PFSK-1 (cell line): ENCODE measurements around the gene TNFAIP8L3.

ENCODE experiments used
- FOXP2 ChIP-seq: optimal IDR thresholded peaks from 2 replicates; pipeline ENCODE3; 2011; ENCODE audit warnings: borderline replicate concordance, control low read depth, inconsistent platforms; ENCODE audit not compliant: insufficient read depth; ENCODE audit errors: extremely low read length, extremely low read depth
- POLR2AphosphoS5 ChIP-seq: IDR thresholded peaks from 2 replicates; pipeline ENCODE4 v1.6.1; 2012; ENCODE audit warnings: low read depth, mild to moderate bottlenecking, control low read depth, low read length, moderate library complexity
- TAF1 ChIP-seq: IDR thresholded peaks from 2 replicates; pipeline ENCODE4 v1.6.1; 2012; ENCODE audit warnings: low read length, control low read depth, borderline replicate concordance; ENCODE audit not compliant: insufficient read depth
- TF ChIP-seq, protein P1 (sequence below), 2 experiments: IDR thresholded peaks; 2 replicates each; pipeline versions ENCODE4 v1.6.1 to v1.8.0; 2011 to 2012; ENCODE audit warnings: low read depth in 2 of 2, low read length in 2 of 2, control low read depth in 1 of 2, inconsistent platforms in 1 of 2, mild to moderate bottlenecking in 1 of 2, moderate library complexity in 1 of 2; ENCODE audit not compliant: insufficient read depth in 1 of 2

- TF ChIP-seq POLR2AphosphoS5 (no peak), FOXP2 (no peak), TAF1 (no peak)
- TF ChIP-seq, protein P1, sequence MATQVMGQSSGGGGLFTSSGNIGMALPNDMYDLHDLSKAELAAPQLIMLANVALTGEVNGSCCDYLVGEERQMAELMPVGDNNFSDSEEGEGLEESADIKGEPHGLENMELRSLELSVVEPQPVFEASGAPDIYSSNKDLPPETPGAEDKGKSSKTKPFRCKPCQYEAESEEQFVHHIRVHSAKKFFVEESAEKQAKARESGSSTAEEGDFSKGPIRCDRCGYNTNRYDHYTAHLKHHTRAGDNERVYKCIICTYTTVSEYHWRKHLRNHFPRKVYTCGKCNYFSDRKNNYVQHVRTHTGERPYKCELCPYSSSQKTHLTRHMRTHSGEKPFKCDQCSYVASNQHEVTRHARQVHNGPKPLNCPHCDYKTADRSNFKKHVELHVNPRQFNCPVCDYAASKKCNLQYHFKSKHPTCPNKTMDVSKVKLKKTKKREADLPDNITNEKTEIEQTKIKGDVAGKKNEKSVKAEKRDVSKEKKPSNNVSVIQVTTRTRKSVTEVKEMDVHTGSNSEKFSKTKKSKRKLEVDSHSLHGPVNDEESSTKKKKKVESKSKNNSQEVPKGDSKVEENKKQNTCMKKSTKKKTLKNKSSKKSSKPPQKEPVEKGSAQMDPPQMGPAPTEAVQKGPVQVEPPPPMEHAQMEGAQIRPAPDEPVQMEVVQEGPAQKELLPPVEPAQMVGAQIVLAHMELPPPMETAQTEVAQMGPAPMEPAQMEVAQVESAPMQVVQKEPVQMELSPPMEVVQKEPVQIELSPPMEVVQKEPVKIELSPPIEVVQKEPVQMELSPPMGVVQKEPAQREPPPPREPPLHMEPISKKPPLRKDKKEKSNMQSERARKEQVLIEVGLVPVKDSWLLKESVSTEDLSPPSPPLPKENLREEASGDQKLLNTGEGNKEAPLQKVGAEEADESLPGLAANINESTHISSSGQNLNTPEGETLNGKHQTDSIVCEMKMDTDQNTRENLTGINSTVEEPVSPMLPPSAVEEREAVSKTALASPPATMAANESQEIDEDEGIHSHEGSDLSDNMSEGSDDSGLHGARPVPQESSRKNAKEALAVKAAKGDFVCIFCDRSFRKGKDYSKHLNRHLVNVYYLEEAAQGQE (IDR thresholded peaks at IDR 0.05; ENCODE audit: insufficient read depth in 1 of 2, low read depth in 2 of 2, low read length in 2 of 2) = no peak
Measured at GRCh38 chr15:51107612-51108011, 12.9 kb upstream of the TNFAIP8L3 start.
